OCI-LY7 (cell line): ENCODE measurements around the gene WNT3A. TPM values are rescaled to one million over a fixed set of nuclear protein-coding genes. Genes with fewer than 3 reads are reported as not detected.

Experiments
- BruUV-seq: library from RNA; stranded (reverse); fragments of 400-500 nt; replicated peaks from 2 replicates; lab custom pipeline; 2021; lab: Mats Ljungman, UMichigan
- CTCF ChIA-PET: fragments of 300-600 bp; sonication (Branson Sonifier 250); formaldehyde crosslinking; loops from one replicate; lab custom pipeline; 2022; ENCODE audit warnings: antibody characterized with exemption; ENCODE audit not compliant: unreplicated experiment; lab: Charles Lee
- POLR2A ChIA-PET: fragments of 300-600 bp; sonication (Branson Sonifier 250); formaldehyde crosslinking; loops from one replicate; lab custom pipeline; 2022; ENCODE audit warnings: antibody characterized with exemption; lab: Charles Lee
- DNase-seq: peaks from one replicate; pipeline ENCODE4 v3.0.0-alpha.2; 2015; ENCODE audit warnings: low spot score
- H2AFZ ChIP-seq: fragments of 200-600 bp; sonication (generic), shearing (Covaris generic); 2 replicates; pipeline ENCODE4 v1.6.1; 2014; ENCODE audit warnings: mild to moderate bottlenecking, antibody characterized with exemption, low read length, moderate library complexity
- H3K27ac ChIP-seq: fragments of 200-600 bp; sonication (generic); 2 replicates; pipeline ENCODE4 v1.5.1; 2014; ENCODE audit warnings: mixed run types, low read depth, mild to moderate bottlenecking, moderate library complexity, low read length, inconsistent platforms; ENCODE audit not compliant: poor library complexity, severe bottlenecking
- H3K36me3 ChIP-seq: fragments of 200-600 bp; sonication (generic); 2 replicates; pipeline ENCODE4 v1.6.1; 2014; ENCODE audit warnings: mild to moderate bottlenecking, antibody characterized with exemption, low read length, moderate library complexity, mixed read lengths; ENCODE audit not compliant: insufficient read depth
- H3K4me1 ChIP-seq: fragments of 200-600 bp; sonication (generic); 2 replicates; pipeline ENCODE4 v1.5.1; 2014; ENCODE audit warnings: mild to moderate bottlenecking, low read length; ENCODE audit not compliant: insufficient read depth, poor library complexity, severe bottlenecking
- H3K4me2 ChIP-seq: fragments of 200-600 bp; sonication (generic); 2 replicates; pipeline ENCODE4 v1.6.1; 2014; ENCODE audit warnings: mild to moderate bottlenecking, low read length
- H3K4me3 ChIP-seq: fragments of 200-600 bp; sonication (generic); 2 replicates; pipeline ENCODE4 v1.5.1; 2014; ENCODE audit warnings: mild to moderate bottlenecking, low read depth, low read length; ENCODE audit not compliant: poor library complexity, severe bottlenecking
- H3K79me2 ChIP-seq: fragments of 200-600 bp; sonication (generic); 2 replicates; pipeline ENCODE4 v1.6.1; 2016; ENCODE audit warnings: low read depth, mild to moderate bottlenecking, low read length, moderate library complexity, mixed read lengths; ENCODE audit not compliant: insufficient read depth
- H3K9me2 ChIP-seq: fragments of 200-600 bp; sonication (generic); 2 replicates; pipeline ENCODE4 v1.6.1; 2016; ENCODE audit warnings: mild to moderate bottlenecking, low read length, mixed read lengths; ENCODE audit not compliant: insufficient read depth
- H3K9me3 ChIP-seq: fragments of 200-600 bp; sonication (generic); 2 replicates; pipeline ENCODE4 v1.6.1; 2014; ENCODE audit warnings: mild to moderate bottlenecking, mixed run types, low read length, mixed read lengths
- H4K20me1 ChIP-seq: fragments of 200-600 bp; sonication (generic); 2 replicates; pipeline ENCODE4 v1.6.1; 2014; ENCODE audit warnings: mild to moderate bottlenecking, antibody characterized with exemption, low read length, moderate library complexity, mixed read lengths; ENCODE audit not compliant: insufficient read depth
- EZH2phosphoT487 ChIP-seq: fragments of 200-600 bp; sonication (generic); IDR thresholded peaks from 2 replicates; pipeline ENCODE4 v1.6.1; 2018; ENCODE audit warnings: low read depth, borderline replicate concordance, mild to moderate bottlenecking, mixed run types, antibody characterized with exemption, low read length, moderate library complexity, mixed read lengths
- intact Hi-C: fragments of 100-400 bp; cut with micrococcal nuclease; formaldehyde crosslinking; loops from one replicate; pipeline ENCODE4 v1.10.0; 2022; ENCODE audit not compliant: unreplicated experiment
- total RNA-seq, 2 experiments: library from RNA; depleted of rRNA in 1 of 2; stranded (reverse); fragments of >200 nt in 1 of 2; shearing (Covaris generic) in 1 of 2; gene quantifications; 2 replicates each; pipeline ENCODE4 v1.2.3, GENCODE V29; 2014 to 2022
- TF ChIP-seq, protein P1 (sequence below): fragments of 200-600 bp; sonication (generic); conservative IDR thresholded peaks from 2 replicates; pipeline ENCODE4 v1.5.1; 2014; ENCODE audit warnings: mild to moderate bottlenecking, antibody characterized with exemption, low read length, moderate library complexity, mixed read lengths

Gene WNT3A
- total RNA-seq, 2 experiments from 2014 or later: not detected

DNA sequence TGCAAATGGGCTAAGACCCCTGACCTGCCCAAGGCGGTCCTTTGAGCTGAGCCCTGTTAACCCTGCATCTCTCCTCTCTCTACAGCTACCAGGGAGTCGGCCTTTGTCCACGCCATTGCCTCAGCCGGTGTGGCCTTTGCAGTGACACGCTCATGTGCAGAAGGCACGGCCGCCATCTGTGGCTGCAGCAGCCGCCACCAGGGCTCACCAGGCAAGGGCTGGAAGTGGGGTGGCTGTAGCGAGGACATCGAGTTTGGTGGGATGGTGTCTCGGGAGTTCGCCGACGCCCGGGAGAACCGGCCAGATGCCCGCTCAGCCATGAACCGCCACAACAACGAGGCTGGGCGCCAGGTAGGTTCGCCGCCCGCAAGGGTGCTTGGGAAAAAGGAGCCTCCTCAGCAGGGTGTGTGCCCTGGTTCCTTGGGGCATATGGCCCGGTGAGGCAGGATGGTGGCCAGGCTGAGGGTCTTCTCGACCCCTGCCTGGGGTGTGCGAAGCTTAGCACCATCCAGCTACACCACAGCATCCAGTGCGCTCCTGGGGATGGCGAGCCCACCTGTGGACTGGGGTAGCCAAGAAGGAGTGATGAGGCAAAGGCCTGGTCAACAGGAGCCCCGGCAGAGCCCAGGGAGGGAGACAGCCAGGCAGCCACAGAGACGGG is 43.9 kb downstream of the WNT3A start:
- Histone ChIP-seq H3K4me1 (no peaks in the 10 kb centered on the region), H3K36me3 (no peaks in the 10 kb centered on the region), H3K4me2 (no peak overlapping the region), H3K4me3 (no peak overlapping the region), H3K9me2 (no peaks in the 10 kb centered on the region), H2AFZ (no peak overlapping the region), H3K27ac (no peak overlapping the region), H3K79me2 (no peaks in the 10 kb centered on the region), H3K9me3 (no peaks in the 10 kb centered on the region), H4K20me1 (no peaks in the 10 kb centered on the region)
- DNase-seq: no peak
- intact Hi-C loops: no loop called here
- POLR2A ChIA-PET: no interaction called here
- no TSS peak for BruUV-seq
- TF ChIP-seq, protein P1, sequence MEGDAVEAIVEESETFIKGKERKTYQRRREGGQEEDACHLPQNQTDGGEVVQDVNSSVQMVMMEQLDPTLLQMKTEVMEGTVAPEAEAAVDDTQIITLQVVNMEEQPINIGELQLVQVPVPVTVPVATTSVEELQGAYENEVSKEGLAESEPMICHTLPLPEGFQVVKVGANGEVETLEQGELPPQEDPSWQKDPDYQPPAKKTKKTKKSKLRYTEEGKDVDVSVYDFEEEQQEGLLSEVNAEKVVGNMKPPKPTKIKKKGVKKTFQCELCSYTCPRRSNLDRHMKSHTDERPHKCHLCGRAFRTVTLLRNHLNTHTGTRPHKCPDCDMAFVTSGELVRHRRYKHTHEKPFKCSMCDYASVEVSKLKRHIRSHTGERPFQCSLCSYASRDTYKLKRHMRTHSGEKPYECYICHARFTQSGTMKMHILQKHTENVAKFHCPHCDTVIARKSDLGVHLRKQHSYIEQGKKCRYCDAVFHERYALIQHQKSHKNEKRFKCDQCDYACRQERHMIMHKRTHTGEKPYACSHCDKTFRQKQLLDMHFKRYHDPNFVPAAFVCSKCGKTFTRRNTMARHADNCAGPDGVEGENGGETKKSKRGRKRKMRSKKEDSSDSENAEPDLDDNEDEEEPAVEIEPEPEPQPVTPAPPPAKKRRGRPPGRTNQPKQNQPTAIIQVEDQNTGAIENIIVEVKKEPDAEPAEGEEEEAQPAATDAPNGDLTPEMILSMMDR: no peak
- TF ChIP-seq EZH2phosphoT487: no peak
- CTCF ChIA-PET: no interaction called here

DNA sequence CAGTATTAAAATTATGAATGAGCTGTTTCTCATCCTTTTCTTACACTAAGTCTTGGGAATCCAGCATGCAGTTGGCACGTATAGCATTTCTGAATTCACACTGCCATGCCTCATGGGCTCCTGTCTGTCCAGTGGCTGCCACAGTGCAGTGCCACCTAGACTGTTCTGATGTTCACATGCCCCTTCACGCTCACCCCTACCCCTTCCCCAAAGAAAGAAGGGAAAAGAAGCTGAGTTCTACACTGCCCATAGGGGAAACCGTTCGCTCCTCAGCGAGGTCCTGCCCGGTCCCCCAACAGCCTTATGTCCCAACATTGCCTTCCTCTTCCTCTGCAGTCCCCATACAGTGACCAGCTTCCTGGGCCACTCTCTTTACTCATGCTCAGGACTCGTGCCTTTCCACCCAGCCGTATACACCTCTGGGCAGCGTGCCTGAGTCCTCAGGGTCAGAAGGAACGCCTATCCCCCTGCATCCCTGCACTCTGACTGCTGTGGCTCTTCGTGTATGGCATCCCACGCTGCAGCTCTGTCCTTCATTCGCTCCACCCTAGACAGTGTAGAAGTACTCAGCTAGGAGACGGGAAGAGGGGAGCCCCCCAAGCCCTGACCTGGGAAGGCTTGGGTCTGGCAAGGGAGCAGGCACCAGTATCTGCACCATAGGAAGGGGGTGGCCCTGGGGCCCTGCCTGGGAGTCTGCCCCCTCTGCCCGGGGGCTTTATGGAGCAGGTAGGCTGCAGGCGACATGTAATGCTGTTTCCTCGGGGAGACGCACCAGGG is 51.6 kb downstream of the WNT3A start:
- H3K4me2 ChIP-seq: no peak overlapping the region
- no peak for DNase-seq
- no peak overlapping the region for H3K4me3 ChIP-seq
- peaks cover 5% of the 10 kb centered on the region for H3K4me1 ChIP-seq
- no peak overlapping the region for H3K27ac ChIP-seq
- no TSS peak for BruUV-seq
- H3K9me2 ChIP-seq: no peaks in the 10 kb centered on the region
- H3K36me3 ChIP-seq: no peaks in the 10 kb centered on the region
- ChIA-PET CTCF (no interaction called here), POLR2A (interaction anchor here (0.5 kb wide), 1 partner anchor 277 kb away, joined by 3 read pairs; no protein-coding TSS in a partner anchor)
- H3K79me2 ChIP-seq: no peaks in the 10 kb centered on the region
- TF ChIP-seq, protein P1: no peak
- TF ChIP-seq EZH2phosphoT487: no peak
- H2AFZ ChIP-seq: no peak overlapping the region
- no peaks in the 10 kb centered on the region for H3K9me3 ChIP-seq
- no peaks in the 10 kb centered on the region for H4K20me1 ChIP-seq
- intact Hi-C loops: no loop called here
